ENCODE measurements around the gene ASTN2.

- TF ChIP-seq CTCF (IDR thresholded peaks at IDR 0.05; ENCODE audit: poor library complexity, severe bottlenecking): no peak
- no peak for TF ChIP-seq EZH2 (IDR thresholded peaks at IDR 0.05; ENCODE audit: borderline replicate concordance, insufficient read depth, low read length, poor library complexity, severe bottlenecking)
These were observed 948.3 kb downstream of the ASTN2 start for GRCh38 chr9:116466271-116467235.
